ENCODE results near the gene ATP11C.

DNA sequence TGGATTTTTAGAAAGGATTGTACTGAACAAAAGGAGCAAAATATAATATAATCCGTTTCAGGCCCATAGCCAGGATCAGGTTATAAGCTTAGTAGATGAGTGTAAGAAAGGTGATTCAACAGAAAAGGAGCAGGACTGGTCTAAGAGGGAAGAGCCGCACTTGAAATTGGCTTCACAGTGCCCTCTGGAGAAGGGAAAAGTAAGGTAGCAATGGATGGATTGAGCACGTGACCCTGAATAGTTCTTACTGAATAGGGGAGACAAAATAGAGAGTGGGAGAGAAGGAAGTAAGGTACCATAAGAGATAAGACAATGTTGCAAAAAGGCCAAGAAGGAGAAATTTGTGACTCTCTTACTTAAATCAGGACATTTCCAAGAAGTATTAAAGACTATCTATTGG, 16.9 kb upstream of the ATP11C start:
- TF ChIP-seq, protein P1, sequence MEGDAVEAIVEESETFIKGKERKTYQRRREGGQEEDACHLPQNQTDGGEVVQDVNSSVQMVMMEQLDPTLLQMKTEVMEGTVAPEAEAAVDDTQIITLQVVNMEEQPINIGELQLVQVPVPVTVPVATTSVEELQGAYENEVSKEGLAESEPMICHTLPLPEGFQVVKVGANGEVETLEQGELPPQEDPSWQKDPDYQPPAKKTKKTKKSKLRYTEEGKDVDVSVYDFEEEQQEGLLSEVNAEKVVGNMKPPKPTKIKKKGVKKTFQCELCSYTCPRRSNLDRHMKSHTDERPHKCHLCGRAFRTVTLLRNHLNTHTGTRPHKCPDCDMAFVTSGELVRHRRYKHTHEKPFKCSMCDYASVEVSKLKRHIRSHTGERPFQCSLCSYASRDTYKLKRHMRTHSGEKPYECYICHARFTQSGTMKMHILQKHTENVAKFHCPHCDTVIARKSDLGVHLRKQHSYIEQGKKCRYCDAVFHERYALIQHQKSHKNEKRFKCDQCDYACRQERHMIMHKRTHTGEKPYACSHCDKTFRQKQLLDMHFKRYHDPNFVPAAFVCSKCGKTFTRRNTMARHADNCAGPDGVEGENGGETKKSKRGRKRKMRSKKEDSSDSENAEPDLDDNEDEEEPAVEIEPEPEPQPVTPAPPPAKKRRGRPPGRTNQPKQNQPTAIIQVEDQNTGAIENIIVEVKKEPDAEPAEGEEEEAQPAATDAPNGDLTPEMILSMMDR (IDR thresholded peaks at IDR 0.05) = no peak
- no peak for TF ChIP-seq POLR2A (IDR thresholded peaks at IDR 0.05)
